Kidney (tissue), 14 donors: Measurements from ENCODE around the gene BACE1. TPM values are rescaled to one million over a fixed set of nuclear protein-coding genes. Genes with fewer than 3 reads are reported as not detected.

ENCODE experiments used
- DNase-seq, 5 donors: peaks; one replicate each; pipeline ENCODE4 v3.0.0-alpha.2; 2013 to 2020
- FAIRE-seq: peaks from 2 replicates; lab custom pipeline; 2012; peaks lifted over from hg19 to GRCh38; lab: Jason Lieb, UNC
- H3K27ac ChIP-seq, 2 donors: one replicate each; pipeline ENCODE4 v1.7.0; 2013; ENCODE audit warnings: low read depth in 2 of 2, low read length in 2 of 2, inconsistent platforms in 1 of 2
- H3K27me3 ChIP-seq: one replicate; pipeline ENCODE4 v1.7.1; 2013; ENCODE audit warnings: low read length, inconsistent platforms; ENCODE audit not compliant: control insufficient read depth, insufficient read depth
- H3K36me3 ChIP-seq, 3 donors: one replicate each; pipeline versions ENCODE4 v1.7.0 to v1.7.1; 2013; ENCODE audit warnings: low read length in 3 of 3, control low read depth in 1 of 3, inconsistent platforms in 1 of 3; ENCODE audit not compliant: insufficient read depth in 3 of 3, control insufficient read depth in 2 of 3
- H3K4me1 ChIP-seq, 3 donors: one replicate each; pipeline versions ENCODE4 v1.7.0 to v1.7.1; 2013; ENCODE audit warnings: low read length in 3 of 3, inconsistent platforms in 1 of 3, low read depth in 1 of 3; ENCODE audit not compliant: control insufficient read depth in 2 of 3, insufficient read depth in 2 of 3
- H3K4me3 ChIP-seq, 3 donors: one replicate each; pipeline versions ENCODE4 v1.7.0 to v1.8.1; 2013; ENCODE audit warnings: low read length in 3 of 3, control low read depth in 1 of 3, inconsistent platforms in 1 of 3
- H3K9ac ChIP-seq, 3 donors: one replicate each; pipeline versions ENCODE4 v1.7.0 to v1.7.1; 2013; ENCODE audit warnings: low read length in 3 of 3, control low read depth in 1 of 3, inconsistent platforms in 1 of 3
- H3K9me3 ChIP-seq, 3 donors: one replicate each; pipeline versions ENCODE4 v1.7.0 to v1.7.1; 2013; ENCODE audit warnings: low read length in 3 of 3, control low read depth in 1 of 3, inconsistent platforms in 1 of 3; ENCODE audit not compliant: control insufficient read depth in 2 of 3, insufficient read depth in 1 of 3
- CTCF ChIP-seq: IDR thresholded peaks from 3 replicates; pipeline ENCODE4 v1.5.1; 2012; ENCODE audit warnings: mild to moderate bottlenecking, moderate library complexity, borderline replicate concordance; ENCODE audit not compliant: insufficient read depth; ENCODE audit errors: extremely low read depth
- intact Hi-C: fragments of 100-400 bp; cut with DNase I; formaldehyde crosslinking; loops from one replicate; pipeline ENCODE4 v1.11.1; 2022
- polyA plus RNA-seq: library from polyadenylated mRNA; stranded (reverse); fragments of 350-450 nt; fragmentation: Illumina TruSeq; extraction: RNeasy Lipid Tissue Mini Kit (QIAGEN cat#74804); gene quantifications from one replicate; pipeline ENCODE4 v1.2.3, GENCODE V29; 2014; ENCODE audit warnings: low read depth, low replicate concordance; ENCODE audit not compliant: insufficient read depth
- total RNA-seq: library from RNA; stranded (reverse); fragmentation: NEBNext Ultra II Directional; extraction: Animal tissue kit (Norgen Biotek cat#: 25700); gene quantifications from one replicate; pipeline ENCODE4 v1.2.1, GENCODE V29; 2021
- donor health status: control.
- donor health status: control.
- donor health status: control.
- donor health status: control.
- donor health status: control.
- donor health status: DM: yes; HTN: yes; CAD: no.
- donor health status: Normal renal cell carcinoma (clear cell type).

BACE1 gene
- total and polyA plus RNA-seq, 2 donors from 2014 or later: 11.7 to 24.5 TPM

- peak in 4 of 5 donors; percentile 26 to 70 (median 39) for DNase-seq
These were observed 1.2 kb downstream of the BACE1 start for GRCh38 chr11:117314840-117315239.

DNA sequence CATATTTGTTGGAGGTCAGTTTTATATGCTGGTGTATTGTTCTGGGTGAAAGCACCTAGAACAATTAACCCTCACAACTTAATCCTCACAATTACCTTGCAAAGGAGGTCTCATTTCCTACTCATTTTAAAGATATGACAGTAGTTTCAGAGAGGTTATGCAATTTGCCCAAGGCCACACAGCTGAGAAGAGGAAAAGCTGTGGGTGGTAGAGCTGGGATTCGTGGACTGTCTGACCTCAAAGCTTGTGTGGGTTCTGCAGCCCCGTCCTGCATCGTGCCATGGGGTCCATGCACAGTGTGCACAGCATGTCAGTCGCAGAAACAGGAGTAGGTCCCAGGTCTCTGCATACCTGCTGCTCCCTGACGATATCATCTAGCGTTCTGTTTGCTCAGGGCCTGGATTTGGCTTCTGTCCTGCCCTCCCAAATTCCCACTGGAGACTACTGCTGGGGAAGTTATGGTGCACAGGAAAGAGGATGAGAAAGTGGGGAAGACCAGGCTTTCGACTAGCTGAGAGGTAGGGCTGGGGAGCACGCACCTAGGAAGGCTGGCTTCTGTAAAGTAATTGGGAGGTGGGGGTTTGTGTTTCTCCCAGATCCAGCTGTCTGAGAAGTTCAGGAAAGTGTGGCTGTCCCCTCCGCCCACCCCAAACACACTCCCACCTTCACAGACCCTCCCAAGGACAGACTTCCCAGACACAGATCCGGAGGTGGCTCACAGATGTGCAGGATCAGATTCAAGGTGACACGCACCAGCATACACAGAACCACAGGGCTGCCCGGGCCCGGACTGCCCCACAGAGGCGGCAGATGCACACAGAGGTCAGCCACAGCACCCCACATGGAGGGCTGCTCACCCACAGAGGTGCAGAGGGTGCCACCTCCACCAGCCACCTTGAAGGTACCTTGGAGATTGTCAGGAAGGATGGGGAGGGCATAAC, 2.0 kb downstream of the BACE1 start:
- no peak for FAIRE-seq
- Histone ChIP-seq H3K27ac (no peak overlapping the region), H3K4me3 (peak overlapping the region in 1 of 3 donors; percentile 76), H3K36me3 (no peaks in the 10 kb centered on the region), H3K27me3 (no peaks in the 10 kb centered on the region), H3K4me1 (peaks cover 0 to 15% (median 3%) of the 10 kb centered on the region in 3 donors), H3K9ac (no peak overlapping the region), H3K9me3 (no peaks in the 10 kb centered on the region)
- intact Hi-C loops: no loop called here
- no peak for TF ChIP-seq CTCF
- DNase-seq: peak in 2 of 5 donors; percentile 24 to 25

More at GRCh38 chr11:117314840-117315239, 1.2 kb downstream of the BACE1 start:
- H3K4me3 ChIP-seq: peak overlapping the region; percentile 51 to 76 (median 67)
- H3K27me3 ChIP-seq: no peaks in the 10 kb centered on the region
- peak overlapping the region in 1 of 3 donors; percentile 67 for H3K9ac ChIP-seq
- no peak overlapping the region for H3K27ac ChIP-seq
- H3K36me3 ChIP-seq: no peaks in the 10 kb centered on the region
- no peak for TF ChIP-seq CTCF
- peaks cover 0 to 15% (median 3%) of the 10 kb centered on the region in 3 donors for H3K4me1 ChIP-seq
- no peak for FAIRE-seq
- intact Hi-C loops: no loop called here
- H3K9me3 ChIP-seq: no peaks in the 10 kb centered on the region

GRCh38 chr11:117313091-117313490, 3.0 kb downstream of the BACE1 start:
- Histone ChIP-seq H3K9ac (no peak overlapping the region), H3K27ac (no peak overlapping the region), H3K9me3 (no peaks in the 10 kb centered on the region), H3K4me3 (no peak overlapping the region), H3K36me3 (no peaks in the 10 kb centered on the region), H3K4me1 (peaks cover 0 to 15% (median 3%) of the 10 kb centered on the region in 3 donors), H3K27me3 (no peaks in the 10 kb centered on the region)
- no peak for TF ChIP-seq CTCF
- FAIRE-seq (no peak), DNase-seq (no peak)
- intact Hi-C loops: no loop called here
